ENCODE data around the gene SAMMSON.

SAMMSON gene

DNA sequence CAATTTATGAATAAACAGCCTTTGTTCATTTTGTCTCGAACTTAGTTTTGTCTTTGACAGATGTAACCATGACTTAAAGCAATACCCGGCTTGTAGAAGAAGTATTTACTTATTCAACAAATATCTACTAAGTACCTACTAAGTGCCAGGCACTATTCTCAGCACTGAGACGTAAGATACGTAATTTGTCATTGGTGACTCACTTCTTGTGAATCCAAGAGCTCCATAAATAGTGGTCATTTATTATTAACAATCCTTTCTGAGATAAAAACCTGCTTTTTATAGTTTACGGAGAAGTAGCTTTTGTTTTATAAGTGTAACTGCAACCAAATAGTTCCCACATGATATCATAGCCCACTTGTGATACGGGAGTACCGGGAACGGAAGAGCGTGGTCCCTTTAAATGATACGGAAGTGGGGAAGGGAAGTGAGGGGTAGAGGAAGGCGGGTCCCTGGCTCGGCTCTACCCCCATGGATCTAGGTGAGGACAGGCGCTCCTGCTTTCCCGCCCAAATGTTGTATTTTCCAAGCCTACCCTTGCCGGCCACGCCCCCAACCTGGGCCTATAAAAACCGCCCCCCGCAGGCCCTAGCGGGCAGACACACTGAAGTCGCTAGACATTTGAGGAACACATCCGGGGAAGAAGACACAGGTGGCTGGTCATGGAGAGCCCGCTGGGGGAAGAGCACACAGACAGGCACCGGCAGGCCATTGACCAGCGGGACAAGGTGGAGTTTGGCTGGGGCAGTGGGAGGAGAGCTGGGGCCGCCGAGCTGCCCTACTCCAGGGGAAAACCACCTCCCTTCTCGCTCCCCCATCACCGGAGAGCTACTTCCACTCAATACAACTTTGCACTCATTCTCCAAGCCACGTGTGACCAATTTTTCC lies at the start of gene SAMMSON:
SAMMSON (plus strand) TSS at position 594 of the 888 bp plus-strand sequence.
- H3K9me3 Mint-ChIP-seq: peaks cover 6% of the 10 kb centered on the region
- no peak within 1 kb of the TSS for H3K27ac Mint-ChIP-seq (ENCODE audit: low read depth)
- H3K4me1 Mint-ChIP-seq: no peaks in the 10 kb centered on the region
- ATAC-seq (replicated peaks; ENCODE audit: extremely low read depth, poor library complexity, severe bottlenecking) (no peak), DNase-seq (ENCODE audit: low spot score in 2 of 2) (no peak)
- H3K27me3 Mint-ChIP-seq: no peaks in the 10 kb centered on the region
- peaks cover 2% of the 10 kb centered on the region for H3K36me3 Mint-ChIP-seq (ENCODE audit: insufficient read depth)
- H3K4me3 Mint-ChIP-seq: peak within 1 kb of the TSS; percentile 7

DNA sequence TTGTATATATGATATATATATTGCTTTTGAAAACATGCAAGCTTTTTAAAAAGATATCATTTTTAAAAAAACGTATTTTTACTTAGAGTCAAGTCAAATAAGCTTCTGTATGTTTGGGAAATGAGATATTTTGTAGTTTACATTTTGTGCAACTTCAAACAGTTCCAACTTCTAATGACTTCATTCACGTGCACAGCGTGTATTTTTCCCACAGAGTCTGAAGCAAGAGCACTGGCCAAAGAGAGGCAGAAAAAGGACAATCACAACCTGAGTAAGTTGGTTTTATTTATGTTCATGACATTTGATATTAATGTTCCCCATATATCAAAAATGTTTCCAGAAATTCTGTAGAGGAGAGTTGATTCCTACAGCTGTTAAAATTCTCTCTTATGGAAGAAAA lies 47.9 kb upstream of the SAMMSON start:
- Mint-ChIP-seq H3K27me3 (no peaks in the 10 kb centered on the region), H3K9me3 (no peaks in the 10 kb centered on the region), H3K4me1 (no peaks in the 10 kb centered on the region), H3K4me3 (no peak overlapping the region), H3K27ac (ENCODE audit: low read depth) (no peak overlapping the region), H3K36me3 (ENCODE audit: insufficient read depth) (no peaks in the 10 kb centered on the region)
- no peak for DNase-seq (ENCODE audit: low spot score in 2 of 2)
- no peak for ATAC-seq (replicated peaks; ENCODE audit: extremely low read depth, poor library complexity, severe bottlenecking)

DNA sequence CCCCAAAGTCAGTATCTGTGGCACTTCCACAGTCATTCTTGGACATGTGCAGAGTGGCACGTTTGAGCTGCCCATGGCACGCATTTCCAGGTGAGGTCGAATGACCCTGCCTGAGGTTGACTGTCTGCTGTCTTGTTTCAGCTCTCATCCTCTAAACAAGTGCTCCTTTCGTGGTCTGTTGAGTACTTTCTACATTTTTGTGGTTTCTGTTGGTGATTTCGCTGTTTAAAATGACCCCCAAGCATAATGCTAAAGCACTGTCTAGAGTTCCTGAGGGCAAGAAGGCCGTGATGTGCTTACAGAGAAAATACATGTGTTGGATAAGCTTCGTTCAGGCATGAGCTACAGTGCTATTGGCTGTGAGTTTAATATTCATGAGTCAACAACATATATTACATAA lies 40.0 kb upstream of the SAMMSON start:
- no peak for DNase-seq (ENCODE audit: low spot score in 2 of 2)
- ATAC-seq (replicated peaks; ENCODE audit: extremely low read depth, poor library complexity, severe bottlenecking): no peak
- no peak overlapping the region for H3K4me3 Mint-ChIP-seq
- no peak overlapping the region for H3K27ac Mint-ChIP-seq (ENCODE audit: low read depth)
- no peaks in the 10 kb centered on the region for H3K9me3 Mint-ChIP-seq
- H3K36me3 Mint-ChIP-seq (ENCODE audit: insufficient read depth): peaks cover 2% of the 10 kb centered on the region
- H3K27me3 Mint-ChIP-seq: no peaks in the 10 kb centered on the region
- no peaks in the 10 kb centered on the region for H3K4me1 Mint-ChIP-seq

DNA sequence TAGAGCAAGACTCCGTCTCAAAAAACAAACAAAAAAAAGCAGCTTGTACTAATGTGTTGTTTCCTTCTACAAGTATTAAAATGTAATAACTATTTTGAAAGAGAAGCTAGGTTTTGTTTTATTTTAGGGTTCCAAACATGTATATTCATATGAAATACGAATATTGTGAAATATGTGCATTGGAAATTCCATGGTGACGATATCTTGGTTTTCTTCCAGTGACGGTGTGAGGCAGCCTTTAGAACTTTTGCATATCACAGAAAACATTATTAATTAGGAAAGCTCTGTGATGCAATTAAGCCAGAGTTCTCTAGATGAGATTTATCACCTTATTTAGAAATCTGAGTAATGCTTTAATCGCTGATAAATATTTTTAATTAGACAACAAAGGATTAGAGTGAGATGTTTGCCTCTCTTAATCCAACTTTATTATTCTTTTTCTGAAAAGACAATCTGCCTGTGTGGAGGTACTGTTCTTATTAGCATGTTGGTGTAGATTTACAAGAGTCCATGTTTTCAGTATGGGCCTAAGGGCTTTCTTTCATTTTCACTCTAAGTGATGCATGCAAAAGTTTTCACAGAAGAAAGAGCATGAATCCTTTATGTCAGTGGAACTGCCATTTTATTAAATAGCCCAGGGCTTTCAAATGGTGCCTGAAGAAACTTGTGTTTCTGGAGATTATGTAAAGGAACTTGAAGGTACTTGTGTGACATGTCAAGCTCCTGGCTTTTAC lies 37.7 kb upstream of the SAMMSON start:
- ATAC-seq (replicated peaks; ENCODE audit: extremely low read depth, poor library complexity, severe bottlenecking): no peak
- Mint-ChIP-seq H3K27me3 (no peaks in the 10 kb centered on the region), H3K4me1 (no peaks in the 10 kb centered on the region), H3K4me3 (no peak overlapping the region), H3K36me3 (ENCODE audit: insufficient read depth) (peaks cover 2% of the 10 kb centered on the region), H3K9me3 (no peaks in the 10 kb centered on the region), H3K27ac (ENCODE audit: low read depth) (no peak overlapping the region)
- no peak for DNase-seq (ENCODE audit: low spot score in 2 of 2)

DNA sequence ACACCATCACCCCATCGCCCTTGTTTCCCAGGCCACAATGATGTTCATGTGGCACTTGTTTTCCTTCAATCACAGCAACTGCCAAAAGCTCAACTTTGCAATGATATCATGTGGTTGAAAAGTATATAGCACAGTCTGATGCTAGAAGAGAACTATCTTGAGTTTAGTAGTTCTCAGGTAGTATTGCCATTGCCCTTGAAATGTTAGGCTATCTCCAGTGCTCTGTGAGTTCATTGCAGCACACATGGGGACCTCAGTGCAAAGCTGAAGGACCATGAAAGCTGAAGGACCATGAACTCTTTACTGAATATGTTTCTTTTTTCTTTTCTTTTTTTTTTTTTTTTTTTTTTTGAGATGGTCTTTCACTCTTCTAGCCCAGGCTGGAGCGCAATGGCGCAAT lies 35.9 kb upstream of the SAMMSON start:
- ATAC-seq (replicated peaks; ENCODE audit: extremely low read depth, poor library complexity, severe bottlenecking) (no peak), DNase-seq (ENCODE audit: low spot score in 2 of 2) (no peak)
- Mint-ChIP-seq H3K27me3 (no peaks in the 10 kb centered on the region), H3K27ac (ENCODE audit: low read depth) (no peak overlapping the region), H3K4me1 (no peaks in the 10 kb centered on the region), H3K36me3 (ENCODE audit: insufficient read depth) (peaks cover 2% of the 10 kb centered on the region), H3K4me3 (no peak overlapping the region), H3K9me3 (no peaks in the 10 kb centered on the region)

DNA sequence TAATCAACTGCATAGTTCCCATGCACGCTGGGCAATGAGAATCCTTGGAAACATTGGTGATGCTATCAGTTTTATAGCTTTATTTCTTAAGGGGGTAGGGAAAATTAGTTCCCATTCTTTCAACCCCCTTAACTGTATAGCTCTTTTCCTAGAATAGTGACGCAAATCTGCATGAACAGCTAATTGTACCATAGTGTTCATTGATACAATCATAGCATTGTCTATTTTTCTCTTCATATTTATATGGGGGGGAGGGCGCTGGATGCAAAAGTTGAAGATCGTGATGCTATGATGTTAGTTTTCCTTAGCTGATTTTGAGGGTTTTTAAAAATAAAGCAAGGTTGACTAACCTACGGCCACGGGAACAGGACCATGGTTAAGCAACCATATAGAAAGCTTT lies 32.4 kb upstream of the SAMMSON start:
- Mint-ChIP-seq H3K4me3 (no peak overlapping the region), H3K27ac (ENCODE audit: low read depth) (no peak overlapping the region), H3K4me1 (no peaks in the 10 kb centered on the region), H3K36me3 (ENCODE audit: insufficient read depth) (peaks cover 2% of the 10 kb centered on the region), H3K27me3 (no peaks in the 10 kb centered on the region), H3K9me3 (no peaks in the 10 kb centered on the region)
- ATAC-seq (replicated peaks; ENCODE audit: extremely low read depth, poor library complexity, severe bottlenecking) (no peak), DNase-seq (ENCODE audit: low spot score in 2 of 2) (no peak)

DNA sequence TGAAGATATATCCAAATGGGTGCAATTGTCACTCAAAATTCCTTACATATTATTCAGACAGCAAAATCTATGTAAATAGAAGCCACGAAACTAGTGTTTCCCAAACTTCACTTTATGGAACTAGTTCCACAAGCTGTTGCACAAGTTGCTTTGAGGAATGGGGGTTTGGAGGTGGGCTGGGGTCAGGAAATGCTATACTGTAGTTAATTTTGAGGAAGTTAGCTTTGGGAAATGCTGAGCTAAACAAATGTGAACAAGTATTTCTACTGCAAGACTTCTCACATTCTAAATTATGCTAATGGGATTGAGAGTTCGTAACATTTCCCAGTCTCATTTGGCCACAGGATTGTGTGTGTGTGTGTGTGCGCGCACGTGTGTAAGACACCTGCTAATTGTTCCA lies 28.7 kb upstream of the SAMMSON start:
- no peaks in the 10 kb centered on the region for H3K27me3 Mint-ChIP-seq
- H3K36me3 Mint-ChIP-seq (ENCODE audit: insufficient read depth): no peaks in the 10 kb centered on the region
- H3K4me3 Mint-ChIP-seq: no peak overlapping the region
- peaks cover 11% of the 10 kb centered on the region for H3K9me3 Mint-ChIP-seq
- DNase-seq (ENCODE audit: low spot score in 2 of 2) (no peak), ATAC-seq (replicated peaks; ENCODE audit: extremely low read depth, poor library complexity, severe bottlenecking) (no peak)
- no peak overlapping the region for H3K27ac Mint-ChIP-seq (ENCODE audit: low read depth)
- no peaks in the 10 kb centered on the region for H3K4me1 Mint-ChIP-seq

DNA sequence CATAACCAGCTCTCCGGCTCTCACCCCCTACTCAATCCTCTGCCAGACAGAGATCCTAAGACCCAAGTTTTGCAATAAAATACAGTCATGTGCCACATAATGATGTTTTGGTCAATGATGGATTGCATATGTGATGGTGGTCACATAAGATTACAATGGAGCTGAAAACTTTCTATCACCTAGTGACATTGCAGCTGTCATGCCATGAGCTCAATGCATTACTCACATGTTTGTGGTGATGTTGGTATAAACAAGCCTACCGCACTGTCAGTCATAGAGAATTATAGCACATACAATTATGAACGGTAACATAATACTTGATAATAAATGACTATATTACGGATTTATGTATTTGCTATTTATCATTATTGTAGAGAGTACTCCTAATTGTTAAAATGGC lies 26.9 kb upstream of the SAMMSON start:
- H3K4me3 Mint-ChIP-seq: no peak overlapping the region
- DNase-seq (ENCODE audit: low spot score in 2 of 2): no peak

DNA sequence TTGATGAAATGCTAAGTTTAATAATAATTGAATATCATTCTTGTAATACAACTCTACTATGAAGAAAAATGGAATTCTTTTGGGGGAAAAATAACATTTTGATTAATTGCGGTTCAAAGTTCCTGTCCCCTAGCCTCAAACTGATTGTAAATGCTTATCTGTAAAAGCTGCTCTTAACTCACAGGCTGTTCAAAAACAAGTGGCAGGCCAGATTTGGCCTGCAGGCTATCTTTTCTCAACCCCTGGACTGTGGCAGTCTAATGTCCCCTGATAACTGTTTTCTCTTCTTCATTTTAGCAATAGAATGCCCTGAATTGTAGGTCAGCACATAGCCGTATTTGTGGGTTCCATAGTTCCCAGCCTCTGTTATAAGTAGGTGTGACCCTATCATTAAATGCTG lies 23.5 kb upstream of the SAMMSON start:
- DNase-seq (ENCODE audit: low spot score in 2 of 2) (no peak), ATAC-seq (replicated peaks; ENCODE audit: extremely low read depth, poor library complexity, severe bottlenecking) (no peak)
- H3K4me1 Mint-ChIP-seq: no peaks in the 10 kb centered on the region
- no peaks in the 10 kb centered on the region for H3K27me3 Mint-ChIP-seq
- H3K4me3 Mint-ChIP-seq: no peak overlapping the region
- H3K9me3 Mint-ChIP-seq: peaks cover 16% of the 10 kb centered on the region
- H3K36me3 Mint-ChIP-seq (ENCODE audit: insufficient read depth): no peaks in the 10 kb centered on the region
- H3K27ac Mint-ChIP-seq (ENCODE audit: low read depth): no peak overlapping the region

More for the DNA sequence above, 26.9 kb upstream of the SAMMSON start:
- Mint-ChIP-seq H3K27me3 (no peaks in the 10 kb centered on the region), H3K27ac (ENCODE audit: low read depth) (no peak overlapping the region), H3K4me1 (no peaks in the 10 kb centered on the region), H3K36me3 (ENCODE audit: insufficient read depth) (no peaks in the 10 kb centered on the region), H3K9me3 (peaks cover 11% of the 10 kb centered on the region)
- ATAC-seq (replicated peaks; ENCODE audit: extremely low read depth, poor library complexity, severe bottlenecking): no peak

DNA sequence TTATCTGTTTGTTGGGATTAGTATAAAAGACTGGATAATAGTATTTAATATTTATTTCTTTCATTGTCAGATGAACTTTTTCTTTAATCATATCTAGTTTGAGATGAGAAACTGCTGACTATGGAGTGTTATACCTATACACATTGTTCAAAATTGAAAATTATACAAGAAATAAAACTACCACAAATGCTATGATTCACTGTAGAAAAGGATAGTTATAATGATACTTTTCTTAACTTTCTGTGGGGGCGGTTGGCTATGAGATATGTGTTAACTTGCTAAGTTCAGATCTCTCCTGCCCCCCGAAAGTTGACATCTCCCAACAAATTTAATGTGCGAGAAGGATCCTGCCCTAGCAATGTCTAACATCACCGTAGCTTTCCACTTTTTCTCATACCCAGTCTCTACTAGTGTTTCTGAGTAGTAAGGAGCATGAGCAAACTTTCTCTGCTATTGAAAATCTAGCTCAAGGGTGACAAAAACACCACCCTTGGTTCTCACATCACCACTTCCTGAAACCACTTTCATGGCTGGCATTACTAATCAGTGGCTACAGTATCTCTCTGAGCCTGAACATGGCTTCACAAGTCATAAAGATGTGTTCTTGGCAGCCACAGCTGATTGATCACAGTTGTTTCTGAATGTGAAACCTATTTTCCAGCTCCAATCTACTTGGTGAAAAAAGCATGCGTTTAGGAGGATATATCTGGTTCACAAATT lies 15.8 kb upstream of the SAMMSON start:
- Mint-ChIP-seq H3K4me1 (no peaks in the 10 kb centered on the region), H3K4me3 (no peak overlapping the region), H3K9me3 (peaks cover 10% of the 10 kb centered on the region), H3K27ac (ENCODE audit: low read depth) (no peak overlapping the region), H3K27me3 (no peaks in the 10 kb centered on the region), H3K36me3 (ENCODE audit: insufficient read depth) (no peaks in the 10 kb centered on the region)
- DNase-seq (ENCODE audit: low spot score in 2 of 2) (no peak), ATAC-seq (replicated peaks; ENCODE audit: extremely low read depth, poor library complexity, severe bottlenecking) (no peak)

DNA sequence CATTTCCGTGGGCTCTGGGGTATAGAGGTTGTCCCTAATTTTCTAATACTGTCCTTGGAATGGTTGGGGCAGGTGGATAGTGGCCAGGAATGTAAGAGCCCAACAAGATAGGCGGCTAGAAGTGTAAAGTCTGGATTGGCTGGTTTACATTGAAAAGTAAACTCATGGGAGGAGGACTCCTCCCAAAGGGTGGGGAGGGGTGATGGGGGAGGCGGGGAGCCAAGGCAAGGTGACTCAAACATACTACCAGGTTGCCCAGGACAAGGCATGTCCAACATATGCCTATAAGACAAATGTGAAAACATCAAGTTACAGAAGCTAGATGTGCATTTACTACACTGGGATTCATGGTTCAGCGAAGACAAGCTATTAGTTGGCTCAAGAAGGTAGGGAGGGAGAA lies 14.3 kb upstream of the SAMMSON start:
- Mint-ChIP-seq H3K4me1 (no peaks in the 10 kb centered on the region), H3K27me3 (no peaks in the 10 kb centered on the region), H3K4me3 (no peak overlapping the region), H3K36me3 (ENCODE audit: insufficient read depth) (no peaks in the 10 kb centered on the region), H3K9me3 (peaks cover 10% of the 10 kb centered on the region), H3K27ac (ENCODE audit: low read depth) (no peak overlapping the region)
- DNase-seq (ENCODE audit: low spot score in 2 of 2) (no peak), ATAC-seq (replicated peaks; ENCODE audit: extremely low read depth, poor library complexity, severe bottlenecking) (no peak)

DNA sequence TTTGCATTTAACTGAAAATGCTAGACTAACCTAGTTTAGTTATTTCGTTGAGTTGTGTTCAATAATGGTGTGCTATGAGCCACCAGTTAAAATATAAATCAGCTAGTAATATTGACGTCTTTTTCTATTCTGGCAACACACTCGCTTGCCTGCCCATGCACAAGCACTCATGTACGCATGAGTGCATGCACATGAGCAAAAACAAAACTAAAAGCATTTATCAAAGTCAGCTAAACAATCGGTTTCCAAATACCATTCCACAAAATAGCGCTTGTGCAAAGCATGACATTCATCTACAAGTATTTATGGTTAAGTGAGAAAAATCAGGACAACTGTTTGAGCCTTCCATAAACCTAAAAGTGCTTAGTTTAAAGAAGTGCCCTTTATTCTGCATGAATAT lies 13.1 kb upstream of the SAMMSON start:
- no peak overlapping the region for H3K4me3 Mint-ChIP-seq
- H3K4me1 Mint-ChIP-seq: no peaks in the 10 kb centered on the region
- H3K9me3 Mint-ChIP-seq: peaks cover 6% of the 10 kb centered on the region
- H3K27ac Mint-ChIP-seq (ENCODE audit: low read depth): no peak overlapping the region
- ATAC-seq (replicated peaks; ENCODE audit: extremely low read depth, poor library complexity, severe bottlenecking): no peak
- no peak for DNase-seq (ENCODE audit: low spot score in 2 of 2)
- no peaks in the 10 kb centered on the region for H3K27me3 Mint-ChIP-seq
- no peaks in the 10 kb centered on the region for H3K36me3 Mint-ChIP-seq (ENCODE audit: insufficient read depth)
